Activated B cell treated with CpG ODN at 0.5 μM for 24 hours (primary cell): ENCODE measurements around the gene MAP3K14. TPM values are rescaled to one million over a fixed set of nuclear protein-coding genes. Genes with fewer than 3 reads are reported as not detected.

Experiments
- ATAC-seq: fragments of 200-7000 bp; cut with Tn5 transposase; one replicate; pipeline ENCODE4 v1.10.0; 2021; ENCODE audit warnings: low read depth, mild to moderate bottlenecking, moderate library complexity
- CTCF ChIA-PET: fragments of 350-600 bp; sonication (Branson Sonifier 250); formaldehyde crosslinking; loops from one replicate; lab custom pipeline; 2021; ENCODE audit warnings: antibody characterized with exemption; lab: Charles Lee
- POLR2A ChIA-PET: fragments of 350-600 bp; sonication (Branson Sonifier 250); formaldehyde crosslinking; loops from one replicate; lab custom pipeline; 2021; ENCODE audit warnings: antibody characterized with exemption; lab: Charles Lee
- DNase-seq: peaks from one replicate; pipeline ENCODE4 v3.0.0; 2022
- H3K27ac Mint-ChIP-seq: one replicate; pipeline ENCODE4 v1.8.0; 2020; ENCODE audit warnings: mixed read lengths
- H3K27me3 Mint-ChIP-seq: one replicate; pipeline ENCODE4 v1.8.0; 2021; ENCODE audit warnings: mixed read lengths
- H3K36me3 Mint-ChIP-seq: one replicate; pipeline ENCODE4 v1.8.0; 2021; ENCODE audit warnings: low read depth, mixed read lengths
- H3K4me1 Mint-ChIP-seq: one replicate; pipeline ENCODE4 v1.8.0; 2021; ENCODE audit warnings: mixed read lengths
- H3K4me3 Mint-ChIP-seq: one replicate; pipeline ENCODE4 v1.8.0; 2020; ENCODE audit warnings: mild to moderate bottlenecking, mixed read lengths
- H3K9me3 Mint-ChIP-seq: one replicate; pipeline ENCODE4 v1.8.0; 2020; ENCODE audit warnings: mixed read lengths
- CTCF ChIP-seq: fragments of 200-600 bp; IDR thresholded peaks from one replicate; pipeline ENCODE4 v1.8.0; 2022; ENCODE audit warnings: antibody characterized with exemption, mild to moderate bottlenecking
- intact Hi-C: fragments of 100-400 bp; cut with micrococcal nuclease; formaldehyde crosslinking; loops from one replicate; pipeline ENCODE4 v1.15.1; 2024
- total RNA-seq: library from RNA; stranded (reverse); gene quantifications from 2 replicates; pipeline ENCODE4 v1.2.3, GENCODE V29; 2022

The MAP3K14 gene
- total RNA-seq, 1 donor from 2014 or later: 88.6 TPM

DNA sequence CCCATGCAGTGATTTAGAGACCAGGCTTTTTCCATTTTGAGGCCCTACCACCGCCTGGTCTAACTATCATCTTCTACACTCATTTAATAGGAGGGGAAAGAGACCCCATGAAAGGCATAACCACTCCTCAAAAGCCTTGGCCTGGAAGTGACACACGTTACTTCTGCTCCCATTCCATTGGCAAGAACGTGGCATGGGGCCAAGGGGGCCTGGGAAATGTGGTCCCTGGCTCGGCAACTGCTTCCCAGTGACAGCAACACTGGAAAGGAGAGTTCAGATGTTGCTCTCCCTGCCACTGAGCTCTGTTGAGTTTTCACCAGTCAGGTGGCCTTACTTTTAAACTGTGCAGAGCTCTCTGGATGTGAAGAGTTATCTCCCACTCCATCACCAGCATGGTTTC lies 45.2 kb upstream of the MAP3K14 start:
- H3K36me3 Mint-ChIP-seq: no peaks in the 10 kb centered on the region
- intact Hi-C loops: no loop called here
- no peak for TF ChIP-seq CTCF
- ATAC-seq (no peak), DNase-seq (no peak)
- ChIA-PET POLR2A (no interaction called here), CTCF (no interaction called here)
- no peak overlapping the region for H3K4me3 Mint-ChIP-seq
- peaks cover 25% of the 10 kb centered on the region for H3K27me3 Mint-ChIP-seq
- H3K9me3 Mint-ChIP-seq: peaks cover 9% of the 10 kb centered on the region
- no peak overlapping the region for H3K27ac Mint-ChIP-seq
- peaks cover 2% of the 10 kb centered on the region for H3K4me1 Mint-ChIP-seq

- intact Hi-C loops: no loop called here
- peaks cover 2% of the 10 kb centered on the region for H3K4me1 Mint-ChIP-seq
- ATAC-seq (no peak), DNase-seq (no peak)
- H3K27me3 Mint-ChIP-seq: peaks cover 24% of the 10 kb centered on the region
- no peak for TF ChIP-seq CTCF
- no peak overlapping the region for H3K4me3 Mint-ChIP-seq
- CTCF ChIA-PET: no interaction called here
- H3K27ac Mint-ChIP-seq: no peak overlapping the region
- POLR2A ChIA-PET: no interaction called here
- H3K9me3 Mint-ChIP-seq: peaks cover 9% of the 10 kb centered on the region
- H3K36me3 Mint-ChIP-seq: no peaks in the 10 kb centered on the region
These were observed 44.6 kb upstream of the MAP3K14 start for GRCh38 chr17:45361451-45361850.

- peaks cover 22% of the 10 kb centered on the region for H3K4me1 Mint-ChIP-seq
- H3K9me3 Mint-ChIP-seq: peaks cover 5% of the 10 kb centered on the region
- ATAC-seq (no peak), DNase-seq (no peak)
- no peaks in the 10 kb centered on the region for H3K36me3 Mint-ChIP-seq
- intact Hi-C loops: no loop called here
- H3K4me3 Mint-ChIP-seq: no peak overlapping the region
- H3K27me3 Mint-ChIP-seq: peaks cover 8% of the 10 kb centered on the region
- CTCF ChIA-PET: interaction anchor here (0.7 to 1.2 kb wide), 3 partner anchors 28 to 138 kb away, joined by 3 to 4 read pairs (median 3); no protein-coding TSS in a partner anchor
- TF ChIP-seq CTCF: no peak
- POLR2A ChIA-PET: interaction anchor here (0.5 to 1.4 kb wide), 7 partner anchors 15 to 209 kb away, joined by 3 to 13 read pairs (median 5); partner anchors contain the start of genes HEXIM1 and MAP3K14
- no peak overlapping the region for H3K27ac Mint-ChIP-seq
These were observed 40.7 kb upstream of the MAP3K14 start for GRCh38 chr17:45357364-45357997.

DNA sequence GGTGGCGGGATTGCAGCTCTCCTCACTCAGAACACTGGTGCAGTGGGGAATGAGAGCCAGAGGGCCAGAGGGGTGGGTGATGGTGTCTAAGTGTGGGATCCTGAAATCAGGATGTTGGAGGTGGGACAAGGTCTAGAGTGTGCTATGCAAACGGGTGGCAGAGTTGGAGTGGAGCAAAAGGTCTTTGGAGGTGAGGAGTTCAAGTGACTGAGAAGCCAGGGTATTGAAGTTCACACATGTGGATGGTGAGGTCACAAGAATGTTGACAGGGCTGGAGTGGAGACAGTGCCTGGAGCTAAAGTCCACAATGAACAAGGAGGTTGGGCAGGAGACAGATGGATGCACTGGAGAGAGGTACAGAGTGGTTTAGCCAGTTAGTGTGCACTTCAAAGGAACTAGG lies 38.3 kb upstream of the MAP3K14 start:
- Mint-ChIP-seq H3K4me3 (no peak overlapping the region), H3K27ac (no peak overlapping the region), H3K36me3 (peaks cover 2% of the 10 kb centered on the region), H3K9me3 (peaks cover 11% of the 10 kb centered on the region), H3K27me3 (no peaks in the 10 kb centered on the region), H3K4me1 (peaks cover 29% of the 10 kb centered on the region)
- POLR2A ChIA-PET: interaction anchor here (1.1 kb wide), 1 partner anchor 15 kb away, joined by 9 read pairs; no protein-coding TSS in a partner anchor
- CTCF ChIA-PET: no interaction called here
- peak; percentile 5 for DNase-seq
- TF ChIP-seq CTCF: no peak
- no peak for ATAC-seq
- intact Hi-C loops: no loop called here

GRCh38 chr17:45353043-45353442 lies 36.2 kb upstream of the MAP3K14 start:
- H3K27ac Mint-ChIP-seq: peak overlapping the region; percentile 79
- POLR2A ChIA-PET: interaction anchor here (0.7 to 1.2 kb wide), 3 partner anchors 20 to 37 kb away, joined by 3 to 5 read pairs (median 5); no protein-coding TSS in a partner anchor

More at GRCh38 chr17:45353043-45353442, 36.2 kb upstream of the MAP3K14 start:
- H3K36me3 Mint-ChIP-seq: peaks cover 2% of the 10 kb centered on the region
- peak overlapping the region; percentile 62 for H3K4me3 Mint-ChIP-seq
- DNase-seq (no peak), ATAC-seq (peak; percentile 88)
- peaks cover 29% of the 10 kb centered on the region for H3K4me1 Mint-ChIP-seq
- H3K27me3 Mint-ChIP-seq: no peaks in the 10 kb centered on the region
- CTCF ChIA-PET: no interaction called here
- peaks cover 11% of the 10 kb centered on the region for H3K9me3 Mint-ChIP-seq
- intact Hi-C loops: loop anchor here (5.0 kb wide), 1 partner anchor 36 kb away; the partner anchor contains the start of gene MAP3K14
- no peak for TF ChIP-seq CTCF
